Bronchus fibroblast of lung (primary cell): ENCODE data around the gene NDUFAF3. TPM values are rescaled to one million over a fixed set of nuclear protein-coding genes. Genes with fewer than 3 reads are reported as not detected.

Source experiments
- total RNA-seq: library from RNA; depleted of rRNA; stranded (reverse); fragments of >200 nt; gene quantifications from 2 replicates; pipeline ENCODE4 v1.2.3, GENCODE V29; 2015

NDUFAF3 gene, protein sequence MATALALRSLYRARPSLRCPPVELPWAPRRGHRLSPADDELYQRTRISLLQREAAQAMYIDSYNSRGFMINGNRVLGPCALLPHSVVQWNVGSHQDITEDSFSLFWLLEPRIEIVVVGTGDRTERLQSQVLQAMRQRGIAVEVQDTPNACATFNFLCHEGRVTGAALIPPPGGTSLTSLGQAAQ
- total RNA-seq = 206 and 207 TPM in 2 replicates

DNA sequence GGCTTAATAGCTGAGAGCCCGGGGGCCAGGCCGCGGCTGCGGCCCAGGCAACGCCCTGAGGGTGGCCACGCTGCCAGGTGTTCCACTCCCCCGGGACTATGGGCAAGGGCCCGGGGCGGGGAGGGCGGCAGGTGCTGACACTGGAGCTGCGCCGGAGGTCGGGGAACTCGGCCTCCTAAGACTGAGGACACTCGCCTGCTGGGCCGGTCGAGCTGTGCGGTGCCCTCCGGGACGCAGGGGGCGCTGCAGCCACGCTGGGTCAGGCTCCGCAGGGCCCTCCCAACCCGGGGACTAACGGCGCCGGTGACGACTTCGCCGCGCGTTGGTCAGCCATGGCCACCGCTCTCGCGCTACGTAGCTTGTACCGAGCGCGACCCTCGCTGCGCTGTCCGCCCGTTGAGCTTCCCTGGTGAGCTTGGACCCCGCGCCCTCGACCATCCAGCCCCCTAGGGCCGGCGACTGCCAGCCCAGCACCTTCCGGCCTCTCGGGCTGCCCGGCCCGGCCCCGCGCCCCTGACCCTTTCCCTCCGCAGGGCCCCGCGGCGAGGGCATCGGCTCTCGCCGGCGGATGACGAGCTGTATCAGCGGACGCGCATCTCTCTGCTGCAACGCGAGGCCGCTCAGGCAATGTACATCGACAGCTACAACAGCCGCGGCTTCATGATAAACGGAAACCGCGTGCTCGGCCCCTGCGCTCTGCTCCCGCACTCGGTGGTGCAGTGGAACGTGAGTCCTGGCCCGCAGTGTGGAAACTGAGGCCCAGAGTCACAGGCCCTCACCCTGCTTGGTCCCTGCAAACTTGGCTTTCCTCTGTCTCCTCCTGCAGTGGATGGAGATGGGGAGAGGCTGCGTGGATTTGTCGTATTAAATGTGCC, at the start of gene NDUFAF3:
Gene NDUFAF3 (plus strand): TSS at position 309 of the 875 bp plus-strand sequence. CDS start 24 bp downstream, at position 333.

DNA sequence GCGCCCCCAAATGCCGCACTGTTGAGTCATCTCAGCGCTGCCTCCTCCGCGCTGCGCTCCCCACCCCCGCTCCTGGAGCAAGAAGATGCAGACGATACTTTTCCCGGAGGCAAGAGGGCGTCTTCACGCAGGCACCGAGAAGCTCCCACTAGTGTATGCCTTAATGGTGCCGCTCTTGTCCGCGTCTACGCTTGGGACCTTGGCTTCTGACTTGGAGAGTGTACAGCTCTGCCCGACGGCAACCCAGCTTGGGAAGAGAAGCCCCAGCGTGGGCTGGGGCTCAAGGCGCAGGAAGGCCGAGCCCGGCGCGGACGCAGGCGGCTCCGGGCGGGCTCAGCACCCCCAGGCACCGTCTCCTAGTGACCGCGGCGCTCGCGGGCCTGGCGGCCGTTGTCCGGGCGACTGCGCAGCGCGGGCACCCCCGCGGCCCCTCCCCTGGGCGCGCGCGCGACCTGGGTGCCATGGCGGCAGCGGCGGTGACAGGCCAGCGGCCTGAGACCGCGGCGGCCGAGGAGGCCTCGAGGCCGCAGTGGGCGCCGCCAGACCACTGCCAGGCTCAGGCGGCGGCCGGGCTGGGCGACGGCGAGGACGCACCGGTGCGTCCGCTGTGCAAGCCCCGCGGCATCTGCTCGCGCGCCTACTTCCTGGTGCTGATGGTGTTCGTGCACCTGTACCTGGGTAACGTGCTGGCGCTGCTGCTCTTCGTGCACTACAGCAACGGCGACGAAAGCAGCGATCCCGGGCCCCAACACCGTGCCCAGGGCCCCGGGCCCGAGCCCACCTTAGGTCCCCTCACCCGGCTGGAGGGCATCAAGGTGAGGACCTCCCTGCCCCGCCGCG, 31.9 kb upstream of the NDUFAF3 start, which contains the start of gene P4HTM:
Gene P4HTM (plus strand): TSS at position 446 of the 840 bp plus-strand sequence. CDS start 16 bp downstream, at position 462.

DNA sequence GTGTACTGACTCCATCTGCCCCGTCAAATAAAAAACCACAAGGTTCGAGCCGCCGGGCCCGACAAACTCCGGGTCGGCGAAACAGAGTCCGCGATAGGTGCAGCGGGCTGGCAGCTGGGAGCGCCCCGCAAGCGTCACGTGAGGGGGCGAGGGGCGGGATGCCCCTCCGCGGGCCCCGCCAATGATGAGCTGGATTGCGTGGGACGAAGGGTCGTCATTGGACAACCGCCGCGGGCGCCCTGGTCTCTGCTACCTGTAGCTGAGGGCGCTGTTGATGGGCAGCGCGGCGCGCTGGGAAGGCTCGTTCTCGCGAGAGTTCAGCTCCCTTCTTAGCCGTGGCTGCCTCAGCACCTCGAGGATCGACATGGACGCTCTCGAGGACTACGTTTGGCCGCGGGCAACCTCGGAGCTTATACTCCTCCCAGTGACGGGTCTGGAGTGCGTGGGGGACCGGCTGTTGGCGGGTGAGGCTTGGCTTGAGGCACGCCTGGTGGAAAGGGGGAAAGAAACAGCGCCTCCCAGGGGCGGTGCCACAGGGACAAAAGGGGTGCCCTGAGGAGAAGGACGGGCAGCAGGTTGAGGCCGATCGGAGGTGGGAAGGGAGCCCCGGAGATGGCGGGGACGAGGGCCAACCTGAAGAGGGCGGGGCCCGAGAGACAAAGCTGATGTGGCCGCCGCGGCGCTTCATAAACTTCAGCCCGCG, 14.7 kb upstream of the NDUFAF3 start, which contains the start of gene WDR6:
Gene WDR6 (plus strand): TSS at position 324 of the 703 bp plus-strand sequence. CDS start 41 bp downstream, at position 365.

DNA sequence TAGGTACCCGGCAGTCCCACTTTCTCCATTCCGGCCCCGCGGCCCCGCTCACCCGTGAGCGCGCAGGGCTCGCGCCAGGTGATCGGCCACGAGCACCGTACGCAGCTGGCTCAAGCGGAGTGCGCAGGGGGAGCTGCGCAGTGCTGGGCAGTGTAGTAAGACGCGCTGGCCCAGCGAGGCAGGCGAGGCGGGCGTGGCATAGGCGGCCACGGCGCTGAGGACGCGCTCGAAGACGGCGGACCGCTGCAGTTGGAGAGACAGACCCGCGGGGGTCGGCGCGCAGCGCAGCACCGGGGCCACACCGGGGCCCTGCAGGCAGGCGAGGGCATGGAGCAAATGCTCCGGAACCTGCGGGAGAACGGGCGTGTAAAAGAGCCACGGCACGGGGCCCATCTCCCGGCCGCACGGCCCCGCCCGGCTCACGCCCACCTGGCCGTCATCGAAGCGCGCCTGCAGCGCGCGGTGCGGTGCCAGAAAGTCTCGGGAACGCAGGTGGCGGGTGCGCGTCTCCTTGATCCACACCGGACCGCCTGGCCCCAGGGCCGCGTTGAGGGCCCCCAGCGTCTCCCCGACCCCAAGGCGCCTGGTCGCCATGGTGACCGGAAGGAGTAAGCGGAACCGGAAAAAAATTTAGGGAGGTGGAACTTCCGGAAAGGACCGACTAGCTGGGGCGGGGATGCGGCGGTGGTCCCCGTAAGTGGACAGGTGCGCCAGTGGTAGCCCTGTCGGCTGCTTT, 3.8 kb upstream of the NDUFAF3 start, which contains the start of gene DALRD3:
Gene DALRD3 (minus strand): TSS at position 610 of the 736 bp plus-strand sequence. CDS start 16 bp downstream, at position 594.

DNA sequence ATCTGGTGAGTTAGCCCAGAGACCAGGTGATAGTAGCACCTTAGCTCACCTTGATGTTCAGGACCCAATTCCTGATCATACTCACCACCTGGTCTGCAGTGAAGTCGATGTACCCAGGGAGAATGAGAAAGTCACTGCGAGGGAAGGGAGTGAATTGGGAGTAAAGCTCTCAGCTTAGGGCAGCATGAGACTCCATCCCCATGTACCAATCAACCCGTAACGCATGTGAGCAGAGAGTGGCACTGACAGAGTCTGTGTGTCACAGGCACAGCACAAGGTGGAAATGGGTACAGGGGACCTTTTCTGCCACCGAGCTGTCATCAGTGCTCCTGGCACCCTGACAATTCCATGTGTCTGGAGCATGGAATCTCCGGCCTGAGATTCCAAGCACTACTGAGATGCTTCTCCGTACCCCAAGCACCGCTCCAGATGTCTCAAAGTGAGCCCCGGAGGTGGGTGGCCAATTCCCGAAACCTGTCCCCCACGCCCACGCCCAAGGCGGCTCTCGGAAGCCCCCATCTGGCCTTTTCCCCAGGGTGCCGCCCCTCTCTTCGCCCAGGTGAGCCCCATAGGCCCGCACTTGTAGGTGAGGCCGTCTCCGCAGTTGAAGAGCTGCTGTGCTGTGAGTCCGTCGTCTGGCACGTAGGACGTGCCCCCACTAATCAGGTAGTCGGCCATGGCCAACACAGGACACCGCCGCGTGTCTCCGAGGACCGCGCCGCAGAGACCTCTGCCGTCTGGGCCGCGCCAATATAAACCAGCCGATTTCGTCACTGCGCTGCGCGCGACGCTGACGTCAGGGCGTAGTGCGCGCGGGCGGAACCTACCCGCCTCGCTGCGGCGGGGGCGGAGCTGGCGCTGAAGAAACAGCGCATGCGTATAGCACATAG, 7.0 kb downstream of the NDUFAF3 start, which contains the start of gene IMPDH2:
Gene IMPDH2 (minus strand): TSS at position 726 of the 890 bp plus-strand sequence. CDS start 48 bp downstream, at position 678.

Other genes starting within 250 kb of the NDUFAF3 start
- 18.7 and 20.1 TPM in 2 replicates for gene PRKAR2A, start 174.2 kb upstream of the NDUFAF3 start, total RNA-seq
- gene SLC25A20, start 123.2 kb upstream of the NDUFAF3 start, total RNA-seq = 9.2 and 9.8 TPM in 2 replicates
- 55.2 and 64.1 TPM in 2 replicates for gene ARIH2, start 103.3 kb upstream of the NDUFAF3 start, total RNA-seq
- gene P4HTM, start 31.9 kb upstream of the NDUFAF3 start, total RNA-seq = 20.5 and 22.4 TPM in 2 replicates
- 79.7 and 80.7 TPM in 2 replicates for gene WDR6, start 14.7 kb upstream of the NDUFAF3 start, total RNA-seq
- gene DALRD3, start 3.5 kb upstream of the NDUFAF3 start, total RNA-seq = 59.5 and 60.0 TPM in 2 replicates
- gene IMPDH2, start 7.3 kb downstream of the NDUFAF3 start, total RNA-seq = 314 and 337 TPM in 2 replicates
- gene QRICH1, start 72.0 kb downstream of the NDUFAF3 start, total RNA-seq = 53.5 and 72.1 TPM in 2 replicates
- gene QARS1, start 82.6 kb downstream of the NDUFAF3 start, total RNA-seq = 364 and 369 TPM in 2 replicates
- 41.2 and 43.2 TPM in 2 replicates for gene USP19, start 98.7 kb downstream of the NDUFAF3 start, total RNA-seq
- gene LAMB2, start 110.9 kb downstream of the NDUFAF3 start, total RNA-seq = 215 and 282 TPM in 2 replicates
- 32.3 and 37.7 TPM in 2 replicates for gene CCDC71, start 144.2 kb downstream of the NDUFAF3 start, total RNA-seq
- gene KLHDC8B, start 149.5 kb downstream of the NDUFAF3 start, total RNA-seq = 13.4 and 14.1 TPM in 2 replicates